ENCODE measurements around the gene CAMK1D.

CAMK1D gene

DNA sequence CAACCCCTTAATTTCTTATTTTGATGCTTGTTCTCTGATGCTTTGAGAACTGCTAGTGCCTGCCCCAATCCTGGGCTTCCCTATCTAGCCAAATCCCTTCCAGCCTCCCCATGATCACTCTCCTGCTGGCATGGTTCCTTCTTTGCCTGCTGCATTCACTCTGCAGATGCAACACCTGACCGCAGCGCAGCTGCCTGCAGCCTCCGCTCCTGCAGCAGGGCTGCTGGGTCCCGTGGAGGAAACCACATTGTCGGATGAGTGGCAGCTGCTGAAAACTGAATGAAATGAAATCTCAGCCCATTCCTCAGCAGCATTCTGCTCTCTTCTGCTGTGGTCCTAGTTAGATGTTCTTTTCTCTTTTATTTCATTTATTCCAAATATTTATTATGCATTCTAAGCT is 331.9 kb downstream of the CAMK1D start:
- Histone ChIP-seq H3K9me2 (replicated peaks; ENCODE audit: insufficient read depth, low read length) (no peaks in the 10 kb centered on the region), H3K4me3 (ENCODE audit: low read length) (no peak overlapping the region), H3K4me2 (ENCODE audit: low read depth, low read length) (no peak overlapping the region), H4K20me1 (ENCODE audit: insufficient read depth, low read length) (no peaks in the 10 kb centered on the region), H3F3A (ENCODE audit: insufficient read depth, low read length) (no peaks in the 10 kb centered on the region), H3K4me1 (ENCODE audit: low read length) (no peaks in the 10 kb centered on the region), H3K27ac (ENCODE audit: low read length) (no peak overlapping the region), H3K36me3 (replicated peaks; ENCODE audit: insufficient read depth, low read length) (no peaks in the 10 kb centered on the region), H3K79me2 (ENCODE audit: low read length) (no peaks in the 10 kb centered on the region), H3K27me3 (replicated peaks; ENCODE audit: insufficient read depth, low read length) (no peaks in the 10 kb centered on the region), H2AFZ (ENCODE audit: low read length) (no peak overlapping the region), H3K9me3 (replicated peaks; ENCODE audit: insufficient read depth, low read length) (no peaks in the 10 kb centered on the region), H3K9ac (ENCODE audit: low read length) (no peak overlapping the region)
- TF ChIP-seq EZH2phosphoT487 (IDR thresholded peaks at IDR 0.05; ENCODE audit: low read length), result no peak
- TF ChIP-seq, protein P1, sequence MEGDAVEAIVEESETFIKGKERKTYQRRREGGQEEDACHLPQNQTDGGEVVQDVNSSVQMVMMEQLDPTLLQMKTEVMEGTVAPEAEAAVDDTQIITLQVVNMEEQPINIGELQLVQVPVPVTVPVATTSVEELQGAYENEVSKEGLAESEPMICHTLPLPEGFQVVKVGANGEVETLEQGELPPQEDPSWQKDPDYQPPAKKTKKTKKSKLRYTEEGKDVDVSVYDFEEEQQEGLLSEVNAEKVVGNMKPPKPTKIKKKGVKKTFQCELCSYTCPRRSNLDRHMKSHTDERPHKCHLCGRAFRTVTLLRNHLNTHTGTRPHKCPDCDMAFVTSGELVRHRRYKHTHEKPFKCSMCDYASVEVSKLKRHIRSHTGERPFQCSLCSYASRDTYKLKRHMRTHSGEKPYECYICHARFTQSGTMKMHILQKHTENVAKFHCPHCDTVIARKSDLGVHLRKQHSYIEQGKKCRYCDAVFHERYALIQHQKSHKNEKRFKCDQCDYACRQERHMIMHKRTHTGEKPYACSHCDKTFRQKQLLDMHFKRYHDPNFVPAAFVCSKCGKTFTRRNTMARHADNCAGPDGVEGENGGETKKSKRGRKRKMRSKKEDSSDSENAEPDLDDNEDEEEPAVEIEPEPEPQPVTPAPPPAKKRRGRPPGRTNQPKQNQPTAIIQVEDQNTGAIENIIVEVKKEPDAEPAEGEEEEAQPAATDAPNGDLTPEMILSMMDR (IDR thresholded peaks at IDR 0.05; ENCODE audit: low read length), result no peak
- no peak for DNase-seq

DNA sequence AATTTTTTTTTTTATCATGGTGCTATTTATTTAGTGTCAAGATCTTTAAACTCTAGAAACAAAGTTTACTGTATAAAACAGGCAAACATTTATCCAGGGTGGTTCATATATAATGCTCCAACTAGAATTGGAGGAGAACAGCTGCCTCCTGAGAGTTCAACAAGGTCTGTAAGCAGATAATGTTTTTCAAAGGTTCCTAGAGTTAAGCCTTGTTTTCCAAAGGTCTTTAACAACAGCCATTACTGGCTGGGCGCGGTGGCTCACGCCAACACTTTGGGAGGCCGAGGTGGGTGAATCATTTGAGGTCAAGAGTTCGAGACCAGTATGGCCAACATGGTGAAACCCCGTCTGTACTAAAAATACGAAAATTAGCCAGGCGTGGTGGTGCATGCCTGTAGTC is 335.4 kb downstream of the CAMK1D start:
- Histone ChIP-seq H2AFZ (ENCODE audit: low read length) (no peak overlapping the region), H3K4me1 (ENCODE audit: low read length) (no peaks in the 10 kb centered on the region), H3K9me2 (replicated peaks; ENCODE audit: insufficient read depth, low read length) (no peaks in the 10 kb centered on the region), H3K27ac (ENCODE audit: low read length) (no peak overlapping the region), H3K4me2 (ENCODE audit: low read depth, low read length) (no peak overlapping the region), H3K4me3 (ENCODE audit: low read length) (no peak overlapping the region), H3K9me3 (replicated peaks; ENCODE audit: insufficient read depth, low read length) (no peaks in the 10 kb centered on the region), H3K9ac (ENCODE audit: low read length) (no peak overlapping the region), H4K20me1 (ENCODE audit: insufficient read depth, low read length) (no peaks in the 10 kb centered on the region), H3K79me2 (ENCODE audit: low read length) (0 out of 2 replicates have a peak, but pooled peaks cover 2% of the 10 kb centered on the region), H3K36me3 (replicated peaks; ENCODE audit: insufficient read depth, low read length) (no peaks in the 10 kb centered on the region), H3K27me3 (replicated peaks; ENCODE audit: insufficient read depth, low read length) (no peaks in the 10 kb centered on the region), H3F3A (ENCODE audit: insufficient read depth, low read length) (no peaks in the 10 kb centered on the region)
- DNase-seq, result no peak
- TF ChIP-seq EZH2 (optimal IDR thresholded peaks at IDR 0.05; ENCODE audit: low read depth, low read length) (no peak), EZH2phosphoT487 (IDR thresholded peaks at IDR 0.05; ENCODE audit: low read length) (no peak)
- TF ChIP-seq, protein P1 (IDR thresholded peaks at IDR 0.05; ENCODE audit: low read length), result no peak

DNA sequence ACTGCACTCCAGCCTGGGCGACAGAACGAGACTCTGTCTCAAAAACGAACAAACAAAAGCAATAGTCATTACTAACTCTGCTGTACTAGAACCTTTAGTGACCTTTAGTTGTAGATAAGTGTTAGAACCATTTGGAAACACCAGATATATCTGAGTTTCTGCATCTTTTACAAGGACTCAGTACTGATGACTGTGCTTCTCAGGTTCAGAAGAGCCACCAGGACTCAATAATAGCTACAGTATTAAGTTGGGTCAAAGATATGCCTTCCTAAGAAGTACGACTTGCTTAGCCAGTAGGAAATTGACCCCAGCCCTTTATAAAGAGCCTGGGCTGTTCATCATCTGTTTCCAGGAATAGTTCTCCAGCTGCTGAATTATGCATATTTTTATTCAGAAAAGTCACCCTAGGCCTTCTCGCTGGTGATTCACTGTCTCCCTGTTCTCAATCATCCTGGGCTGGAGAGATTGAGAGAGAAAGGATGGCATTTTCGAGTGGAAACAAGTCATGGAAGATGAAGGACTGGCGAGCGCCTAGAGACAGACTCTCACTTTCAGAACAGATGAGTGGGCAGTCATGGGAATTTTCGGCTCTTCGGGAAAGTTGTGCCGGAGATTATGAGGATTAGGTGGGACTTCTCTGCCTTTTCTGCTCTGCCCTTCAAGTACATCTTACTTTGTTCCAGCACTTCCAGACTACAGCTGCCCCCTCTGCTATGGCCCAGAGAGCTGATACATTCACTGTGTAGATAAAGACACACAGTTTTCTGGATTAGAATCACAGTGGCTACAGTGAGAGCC is 336.1 kb downstream of the CAMK1D start:
- Histone ChIP-seq H3K36me3 (replicated peaks; ENCODE audit: insufficient read depth, low read length) (no peaks in the 10 kb centered on the region), H3K9ac (ENCODE audit: low read length) (no peak overlapping the region), H3K4me3 (ENCODE audit: low read length) (no peak overlapping the region), H3K9me2 (replicated peaks; ENCODE audit: insufficient read depth, low read length) (no peaks in the 10 kb centered on the region), H3K27ac (ENCODE audit: low read length) (no peak overlapping the region), H3K9me3 (replicated peaks; ENCODE audit: insufficient read depth, low read length) (no peaks in the 10 kb centered on the region), H2AFZ (ENCODE audit: low read length) (no peak overlapping the region), H3F3A (ENCODE audit: insufficient read depth, low read length) (no peaks in the 10 kb centered on the region), H3K27me3 (replicated peaks; ENCODE audit: insufficient read depth, low read length) (no peaks in the 10 kb centered on the region), H4K20me1 (ENCODE audit: insufficient read depth, low read length) (no peaks in the 10 kb centered on the region), H3K79me2 (ENCODE audit: low read length) (0 out of 2 replicates have a peak, but pooled peaks cover 2% of the 10 kb centered on the region), H3K4me2 (ENCODE audit: low read depth, low read length) (no peak overlapping the region), H3K4me1 (ENCODE audit: low read length) (no peaks in the 10 kb centered on the region)
- DNase-seq, result no peak
- TF ChIP-seq EZH2phosphoT487 (IDR thresholded peaks at IDR 0.05; ENCODE audit: low read length) (no peak), EZH2 (optimal IDR thresholded peaks at IDR 0.05; ENCODE audit: low read depth, low read length) (no peak)
- TF ChIP-seq, protein P1 (IDR thresholded peaks at IDR 0.05; ENCODE audit: low read length), result no peak
